Naive thymus-derived CD4-positive, alpha-beta T cell (primary cell): Measurements from ENCODE around the gene DHRS4L2. TPM values are rescaled to one million over a fixed set of nuclear protein-coding genes. Genes with fewer than 3 reads are reported as not detected.
"Not testable (repeated sequence)": the region's sequence is repeated elsewhere in the genome, so short reads cannot be mapped to it uniquely, and the experiment has no call there.

Source experiments
- ATAC-seq: fragments of 150-1000 bp; cut with Tn5 transposase; 2 replicates; pipeline ENCODE4 v1.10.0; 2021; ENCODE audit warnings: mild to moderate bottlenecking, moderate library complexity
- CTCF ChIA-PET: fragments of 350-600 bp; sonication (Branson Sonifier 250); formaldehyde crosslinking; loops from one replicate; lab custom pipeline; 2021; ENCODE audit warnings: antibody characterized with exemption; lab: Charles Lee
- POLR2A ChIA-PET: fragments of 350-600 bp; sonication (Branson Sonifier 250); formaldehyde crosslinking; loops from one replicate; lab custom pipeline; 2021; ENCODE audit warnings: antibody characterized with exemption, inconsistent platforms; lab: Charles Lee
- DNase-seq, 9 donors: peaks; one replicate each; pipeline versions ENCODE4 v3.0.0 to v3.0.0-alpha.2; 2020 to 2022; ENCODE audit warnings: mixed read lengths in 1 of 9
- H3K27ac ChIP-seq: one replicate; pipeline ENCODE4 v1.7.0; 2013; ENCODE audit warnings: mild to moderate bottlenecking, low read depth, low read length, moderate library complexity
- H3K27me3 ChIP-seq, 2 donors: one replicate each; pipeline ENCODE4 v1.7.0; 2013; ENCODE audit warnings: low read length in 2 of 2, mild to moderate bottlenecking in 2 of 2, moderate library complexity in 2 of 2; ENCODE audit not compliant: control insufficient read depth in 2 of 2, insufficient read depth in 2 of 2
- H3K36me3 ChIP-seq, 3 experiments: 1 replicate in 2 of 3; 2 replicates in 1 of 3; pipeline ENCODE4 v1.7.0; 2013; ENCODE audit warnings: low read length in 3 of 3, mild to moderate bottlenecking in 3 of 3, moderate library complexity in 1 of 3; ENCODE audit not compliant: insufficient read depth in 3 of 3, control insufficient read depth in 2 of 3
- H3K4me1 ChIP-seq, 2 donors: one replicate each; pipeline ENCODE4 v1.7.0; 2013; ENCODE audit warnings: low read length in 2 of 2, mild to moderate bottlenecking in 2 of 2, moderate library complexity in 1 of 2; ENCODE audit not compliant: control insufficient read depth in 2 of 2, insufficient read depth in 2 of 2
- H3K4me3 ChIP-seq: 2 replicates; pipeline ENCODE4 v1.7.0; 2013; ENCODE audit warnings: mild to moderate bottlenecking, low read length
- H3K9me3 ChIP-seq, 3 experiments: 1 replicate in 2 of 3; 2 replicates in 1 of 3; pipeline ENCODE4 v1.7.0; 2013; ENCODE audit warnings: low read length in 3 of 3; ENCODE audit not compliant: control insufficient read depth in 2 of 3
- H3K27ac Mint-ChIP-seq, 9 donors: one replicate each; pipeline ENCODE4 v1.8.0; 2020 to 2022; ENCODE audit warnings: mixed read lengths in 9 of 9, mild to moderate bottlenecking in 8 of 9, moderate library complexity in 5 of 9, inconsistent platforms in 2 of 9
- H3K27me3 Mint-ChIP-seq, 5 donors: one replicate each; pipeline ENCODE4 v1.8.0; 2021 to 2022; ENCODE audit warnings: mixed read lengths in 5 of 5, mild to moderate bottlenecking in 1 of 5
- H3K36me3 Mint-ChIP-seq, 5 donors: one replicate each; pipeline ENCODE4 v1.8.0; 2020 to 2022; ENCODE audit warnings: mixed read lengths in 5 of 5, mild to moderate bottlenecking in 3 of 5, inconsistent platforms in 1 of 5
- H3K4me1 Mint-ChIP-seq, 7 donors: one replicate each; pipeline ENCODE4 v1.8.0; 2020 to 2022; ENCODE audit warnings: mixed read lengths in 7 of 7, mild to moderate bottlenecking in 3 of 7, inconsistent platforms in 1 of 7
- H3K4me3 Mint-ChIP-seq, 10 donors: one replicate each; pipeline ENCODE4 v1.8.0; 2020 to 2022; ENCODE audit warnings: mild to moderate bottlenecking in 10 of 10, mixed read lengths in 10 of 10, moderate library complexity in 6 of 10, inconsistent platforms in 2 of 10
- H3K9me3 Mint-ChIP-seq, 11 donors: one replicate each; pipeline ENCODE4 v1.8.0; 2020 to 2022; ENCODE audit warnings: mixed read lengths in 11 of 11, mild to moderate bottlenecking in 4 of 11, inconsistent platforms in 1 of 11, moderate library complexity in 1 of 11
- intact Hi-C, 2 donors: fragments of 100-400 bp; cut with micrococcal nuclease; formaldehyde crosslinking; loops; one replicate each; pipeline ENCODE4 v1.15.1; 2023
- polyA plus RNA-seq, 2 donors: library from polyadenylated mRNA; unstranded; fragments of 300-500 nt; fragmentation: Illumina TruSeq; gene quantifications; one replicate each; pipeline ENCODE4 v1.2.3, GENCODE V29; 2021
- total RNA-seq, 6 experiments: library from RNA in 5 of 6; stranded (reverse) in 5 of 6; gene quantifications; 1 replicate in 5 of 6; 2 replicates in 1 of 6; pipeline ENCODE4 v1.2.3 and lab custom pipeline; 2021 to 2026

DHRS4L2 gene
- total and polyA plus RNA-seq, 7 experiments from 2014 or later: 11.0 to 25.7 (median 16.8) TPM

GRCh38 chr14:24006817-24007652 is 18.3 kb downstream of the DHRS4L2 start:
- DNase-seq (peak; percentile 48 to 85 (median 76)), ATAC-seq (peak; percentile 90)
- not testable (repeated sequence) for H3K36me3 Mint-ChIP-seq, H3K4me1 ChIP-seq, H3K9me3 Mint-ChIP-seq, H3K27me3 ChIP-seq, H3K27me3 Mint-ChIP-seq, H3K36me3 ChIP-seq, H3K9me3 ChIP-seq
- intact Hi-C loops: loop anchor here in 1 of 2 donors (5.0 to 10.0 kb wide), 2 partner anchors 52 to 540 kb away; partner anchors contain the start of genes DHRS4 and NGDN
- H3K27ac ChIP-seq: peak overlapping the region; percentile 70
- H3K27ac Mint-ChIP-seq: peak overlapping the region in 8 of 9 donors; percentile 76 to 97 (median 90)
- peak overlapping the region; percentile 48 for H3K4me3 ChIP-seq
- CTCF ChIA-PET: interaction anchor here (1.1 to 1.8 kb wide), 2 partner anchors 103 to 305 kb away, joined by 3 to 5 read pairs; no protein-coding TSS in a partner anchor
- POLR2A ChIA-PET: interaction anchor here (0.6 to 1.3 kb wide), 3 partner anchors 53 to 375 kb away, joined by 3 to 4 read pairs (median 3); partner anchors contain the start of genes DCAF11, DHRS4 and NRL
- H3K4me1 Mint-ChIP-seq: peaks cover 9 to 45% (median 38%) of the 10 kb centered on the region in 7 donors
- H3K4me3 Mint-ChIP-seq: peak overlapping the region; percentile 46 to 96 (median 87)

- peak overlapping the region; percentile 46 for H3K27ac ChIP-seq
- peaks cover 0 to 10% of the 10 kb centered on the region in 2 donors for H3K4me1 ChIP-seq
- H3K4me3 ChIP-seq: no peak overlapping the region
- no peak for DNase-seq
- ChIA-PET CTCF (interaction anchor here (1.1 kb wide), 1 partner anchor 80 kb away, joined by 4 read pairs; no protein-coding TSS in a partner anchor), POLR2A (no interaction called here)
- Mint-ChIP-seq H3K4me3 (peak overlapping the region in 8 of 10 donors; percentile 24 to 73 (median 54)), H3K27ac (peak overlapping the region in 7 of 9 donors; percentile 25 to 94 (median 78)), H3K9me3 (peaks cover 0 to 3% (median 0%) of the 10 kb centered on the region in 11 donors), H3K36me3 (peaks cover 0 to 12% (median 0%) of the 10 kb centered on the region in 5 donors), H3K27me3 (no peaks in the 10 kb centered on the region), H3K4me1 (peaks cover 11 to 45% (median 38%) of the 10 kb centered on the region in 7 donors)
- H3K27me3 ChIP-seq: no peaks in the 10 kb centered on the region
- no peak for ATAC-seq
- intact Hi-C loops: loop anchor here in 1 of 2 donors (5.0 to 10.0 kb wide), 2 partner anchors 204 to 286 kb away; partner anchors contain the start of genes CHMP4A, DHRS1, MDP1 and NOP9
- no peaks in the 10 kb centered on the region for H3K9me3 ChIP-seq
- H3K36me3 ChIP-seq: no peaks in the 10 kb centered on the region
These were observed 22.3 kb downstream of the DHRS4L2 start for GRCh38 chr14:24011051-24011450.

GRCh38 chr14:24012726-24013273 is 24.1 kb downstream of the DHRS4L2 start:
- CTCF ChIA-PET, H3K9me3 Mint-ChIP-seq, POLR2A ChIA-PET, DNase-seq, H3K36me3 ChIP-seq, H3K27me3 ChIP-seq, ATAC-seq, H3K9me3 ChIP-seq, H3K27ac ChIP-seq, H3K4me3 Mint-ChIP-seq, H3K4me3 ChIP-seq: not testable (repeated sequence)
- Mint-ChIP-seq H3K4me1 (peaks cover 11 to 39% (median 36%) of the 10 kb centered on the region in 7 donors), H3K36me3 (peaks cover 0 to 15% (median 0%) of the 10 kb centered on the region in 5 donors), H3K27ac (peak overlapping the region in 3 of 9 donors; percentile 27 to 94 (median 60)), H3K27me3 (peaks cover 0 to 10% (median 0%) of the 10 kb centered on the region in 5 donors)
- peaks cover 0 to 10% of the 10 kb centered on the region in 2 donors for H3K4me1 ChIP-seq
- intact Hi-C loops: loop anchor here in 1 of 2 donors (5.0 to 10.0 kb wide), 2 partner anchors 202 to 285 kb away; partner anchors contain the start of genes CHMP4A, DHRS1, MDP1 and NOP9

- ATAC-seq: peak; percentile 94
- H3K27me3 Mint-ChIP-seq: peaks cover 0 to 15% (median 0%) of the 10 kb centered on the region in 5 donors
- peaks cover 8 to 28% (median 25%) of the 10 kb centered on the region in 7 donors for H3K4me1 Mint-ChIP-seq
- no peaks in the 10 kb centered on the region for H3K36me3 ChIP-seq
- intact Hi-C loops: loop anchor here (1.0 to 10.0 kb wide), 12 partner anchors 22 to 318 kb away; partner anchors contain the start of genes CHMP4A (in 1 of the 2), DHRS1 (in 1 of the 2), GMPR2 (in 1 of the 2) and IRF9 (in 1 of the 2)
- H3K4me1 ChIP-seq: peaks cover 0 to 6% of the 10 kb centered on the region in 2 donors
- peaks cover 0 to 9% (median 2%) of the 10 kb centered on the region in 11 donors for H3K9me3 Mint-ChIP-seq
- ChIA-PET CTCF (interaction anchor here (0.8 to 1.6 kb wide), 4 partner anchors 38 to 96 kb away, joined by 3 to 6 read pairs (median 3); partner anchors contain the start of genes CARMIL3 and DHRS4), POLR2A (interaction anchor here (1.0 kb wide), 1 partner anchor 149 kb away, joined by 3 read pairs; no protein-coding TSS in a partner anchor)
- peaks cover 0 to 15% (median 0%) of the 10 kb centered on the region in 5 donors for H3K36me3 Mint-ChIP-seq
- no peak overlapping the region for H3K4me3 ChIP-seq
- H3K9me3 ChIP-seq: no peaks in the 10 kb centered on the region
- no peak overlapping the region for H3K27ac ChIP-seq
- H3K27me3 ChIP-seq: no peaks in the 10 kb centered on the region
- DNase-seq: peak in 8 of 9 donors; percentile 17 to 76 (median 67)
- no peak overlapping the region for H3K27ac Mint-ChIP-seq
- H3K4me3 Mint-ChIP-seq: no peak overlapping the region
These were observed 25.2 kb downstream of the DHRS4L2 start for GRCh38 chr14:24013654-24014514.

GRCh38 chr14:24015745-24016144 is 27.0 kb downstream of the DHRS4L2 start:
- Mint-ChIP-seq H3K36me3 (peaks cover 0 to 14% (median 0%) of the 10 kb centered on the region in 5 donors), H3K27me3 (peaks cover 0 to 17% (median 0%) of the 10 kb centered on the region in 5 donors), H3K9me3 (peaks cover 0 to 15% (median 4%) of the 10 kb centered on the region in 11 donors)
- H3K27ac ChIP-seq, H3K9me3 ChIP-seq, H3K4me1 Mint-ChIP-seq, H3K27ac Mint-ChIP-seq, ATAC-seq, DNase-seq, POLR2A ChIA-PET, H3K36me3 ChIP-seq, H3K4me3 ChIP-seq, H3K4me3 Mint-ChIP-seq, H3K4me1 ChIP-seq, H3K27me3 ChIP-seq: not testable (repeated sequence)
- CTCF ChIA-PET: interaction anchor here (1.6 kb wide), 1 partner anchor 41 kb away, joined by 6 read pairs; no protein-coding TSS in a partner anchor
- intact Hi-C loops: loop anchor here (2.0 to 10.0 kb wide), 2 partner anchors 199 to 217 kb away; partner anchors contain the start of genes CHMP4A (in 1 of the 2), GMPR2 (in 1 of the 2), MDP1 (in 1 of the 2) and NEDD8 (in 1 of the 2)
